Osteocyte (in vitro differentiated cells): ENCODE measurements around the gene REEP6. TPM values are rescaled to one million over a fixed set of nuclear protein-coding genes. Genes with fewer than 3 reads are reported as not detected.
"Not testable (repeated sequence)": the region's sequence is repeated elsewhere in the genome, so short reads cannot be mapped to it uniquely, and the experiment has no call there.

ENCODE experiments used
- DNase-seq: peaks from one replicate; pipeline ENCODE4 v3.0.0; 2021; ENCODE audit warnings: mixed read lengths; ENCODE audit not compliant: unreplicated experiment; ENCODE audit errors: extremely low spot score
- H3K27ac Mint-ChIP-seq: one replicate; pipeline ENCODE4 v1.8.0; 2021; ENCODE audit warnings: mild to moderate bottlenecking, mixed read lengths; ENCODE audit not compliant: unreplicated experiment
- H3K27me3 Mint-ChIP-seq: one replicate; pipeline ENCODE4 v1.8.0; 2021; ENCODE audit warnings: mixed read lengths; ENCODE audit not compliant: unreplicated experiment
- H3K36me3 Mint-ChIP-seq: one replicate; pipeline ENCODE4 v1.8.0; 2021; ENCODE audit warnings: mixed read lengths; ENCODE audit not compliant: unreplicated experiment
- H3K4me1 Mint-ChIP-seq: one replicate; pipeline ENCODE4 v1.8.0; 2021; ENCODE audit warnings: mixed read lengths; ENCODE audit not compliant: unreplicated experiment
- H3K4me3 Mint-ChIP-seq: one replicate; pipeline ENCODE4 v1.8.0; 2021; ENCODE audit warnings: mild to moderate bottlenecking, moderate library complexity, mixed read lengths; ENCODE audit not compliant: unreplicated experiment
- H3K9me3 Mint-ChIP-seq: one replicate; pipeline ENCODE4 v1.8.0; 2021; ENCODE audit warnings: mixed read lengths; ENCODE audit not compliant: unreplicated experiment
- CTCF ChIP-seq: fragments of 200-600 bp; sonication (generic); IDR thresholded peaks from 2 replicates; pipeline ENCODE4 v1.5.0; 2021; ENCODE audit warnings: antibody characterized with exemption, mild to moderate bottlenecking, moderate library complexity
- total RNA-seq: library from RNA; stranded (reverse); gene quantifications from 2 replicates; pipeline ENCODE4 v1.2.1, GENCODE V29; 2021

REEP6 gene
- total RNA-seq, 1 donor from 2014 or later, result 4.1 TPM

- Mint-ChIP-seq H3K27ac (no peak overlapping the region), H3K27me3 (peaks cover 14% of the 10 kb centered on the region), H3K4me1 (peaks cover 4% of the 10 kb centered on the region), H3K4me3 (no peak overlapping the region), H3K36me3 (no peaks in the 10 kb centered on the region), H3K9me3 (no peaks in the 10 kb centered on the region)
- TF ChIP-seq CTCF, result no peak
- DNase-seq, result no peak
Observed at GRCh38 chr19:1528596-1529429, 37.8 kb downstream of the REEP6 start.

GRCh38 chr19:1529430-1529816 lies 38.4 kb downstream of the REEP6 start:
- no peaks in the 10 kb centered on the region for H3K9me3 Mint-ChIP-seq
- H3K27ac Mint-ChIP-seq, result no peak overlapping the region
- no peak for DNase-seq
- TF ChIP-seq CTCF, result no peak
- peaks cover 12% of the 10 kb centered on the region for H3K27me3 Mint-ChIP-seq
- no peak overlapping the region for H3K4me3 Mint-ChIP-seq
- H3K4me1 Mint-ChIP-seq, result peaks cover 3% of the 10 kb centered on the region
- H3K36me3 Mint-ChIP-seq, result no peaks in the 10 kb centered on the region

- not testable (repeated sequence) for DNase-seq, H3K4me1 Mint-ChIP-seq, H3K36me3 Mint-ChIP-seq, H3K27ac Mint-ChIP-seq, H3K4me3 Mint-ChIP-seq, H3K27me3 Mint-ChIP-seq, H3K9me3 Mint-ChIP-seq
Observed at GRCh38 chr19:1530856-1531255, 39.9 kb downstream of the REEP6 start.

GRCh38 chr19:1531587-1531986 lies 40.6 kb downstream of the REEP6 start:
- no peaks in the 10 kb centered on the region for H3K4me1 Mint-ChIP-seq
- no peaks in the 10 kb centered on the region for H3K9me3 Mint-ChIP-seq
- no peak for TF ChIP-seq CTCF
- H3K36me3 Mint-ChIP-seq, result no peaks in the 10 kb centered on the region
- H3K4me3 Mint-ChIP-seq, result no peak overlapping the region
- H3K27me3 Mint-ChIP-seq, result peaks cover 4% of the 10 kb centered on the region
- DNase-seq, result no peak
- H3K27ac Mint-ChIP-seq, result no peak overlapping the region

- Mint-ChIP-seq H3K27ac (no peak overlapping the region), H3K9me3 (no peaks in the 10 kb centered on the region), H3K4me3 (no peak overlapping the region), H3K27me3 (peaks cover 4% of the 10 kb centered on the region), H3K4me1 (no peaks in the 10 kb centered on the region), H3K36me3 (no peaks in the 10 kb centered on the region)
- no peak for TF ChIP-seq CTCF
- no peak for DNase-seq
Observed at GRCh38 chr19:1532003-1532402, 41.0 kb downstream of the REEP6 start.
